Measurements from ENCODE around the gene CLIC5. TPM values are rescaled to one million over a fixed set of nuclear protein-coding genes. Genes with fewer than 3 reads are reported as not detected.

The CLIC5 gene
- total RNA-seq, 1 experiment from 2014 or later: 0.20 TPM

- H2AFZ ChIP-seq (ENCODE audit: low read length): no peak overlapping the region
- H3K79me1 ChIP-seq (ENCODE audit: insufficient read depth, low read depth, low read length, poor library complexity, severe bottlenecking): no peaks in the 10 kb centered on the region
- peaks cover 35% of the 10 kb centered on the region for H3K27me3 Mint-ChIP-seq (ENCODE audit: low read depth)
- H3K9ac ChIP-seq (ENCODE audit: extremely low read depth, insufficient read length, low read length): no peak overlapping the region
- no peak overlapping the region for H3K4ac ChIP-seq (ENCODE audit: low read depth, low read length)
- H3K23ac ChIP-seq (ENCODE audit: insufficient read length, low read depth, low read length): no peak overlapping the region
- no peaks in the 10 kb centered on the region for H3K79me2 ChIP-seq (ENCODE audit: insufficient read depth, low read length)
- no peak overlapping the region for H2BK15ac ChIP-seq (ENCODE audit: low read depth, low read length)
- H3K14ac ChIP-seq (ENCODE audit: insufficient read depth, low read length): no peak overlapping the region
- H4K91ac ChIP-seq (ENCODE audit: insufficient read length, low read depth, low read length): no peak overlapping the region
- no peak overlapping the region for H4K5ac ChIP-seq (ENCODE audit: insufficient read length, low read depth, low read length)
- no peak overlapping the region for H3K27ac ChIP-seq (ENCODE audit: insufficient read length, low read depth, low read length)
- DNase-seq: no peak
- H3K18ac ChIP-seq (ENCODE audit: insufficient read length, low read depth, low read length): no peak overlapping the region
- no peaks in the 10 kb centered on the region for H3K9me3 ChIP-seq (ENCODE audit: control insufficient read depth, low read depth, low read length)
- H4K20me1 ChIP-seq (ENCODE audit: control insufficient read depth, insufficient read depth, insufficient read length): no peaks in the 10 kb centered on the region
- no peaks in the 10 kb centered on the region for H3K9me3 Mint-ChIP-seq
- no peak overlapping the region for H2BK5ac ChIP-seq (ENCODE audit: insufficient read length, low read length)
- WGBS (ENCODE audit: extremely low coverage, insufficient read length, low lambda C conversion rate): no CpG with 5 or more reads among the region's 3 CpGs
- H3K27me3 ChIP-seq (ENCODE audit: insufficient read depth, low read length): peaks cover 5% of the 10 kb centered on the region; the same call in 1 of the 2 replicates
- no peak overlapping the region for H2BK12ac ChIP-seq (ENCODE audit: insufficient read length, low read depth, low read length)
- H3K4me1 Mint-ChIP-seq: peaks cover 23 to 31% of the 10 kb centered on the region in 2 experiments
- no peak overlapping the region for H2AK5ac ChIP-seq (ENCODE audit: insufficient read length, low read length)
- no peak for TF ChIP-seq CTCF (conservative IDR thresholded peaks at IDR 0.05)
- H3K56ac ChIP-seq (ENCODE audit: insufficient read length, low read depth, low read length): no peak overlapping the region
- H3K36me3 Mint-ChIP-seq (ENCODE audit: insufficient read depth in 1 of 3, low read depth in 3 of 3): no peaks in the 10 kb centered on the region
- H2BK120ac ChIP-seq (ENCODE audit: low read depth, low read length, poor library complexity, severe bottlenecking): no peak overlapping the region
- peaks cover 8% of the 10 kb centered on the region; the same call in 1 of the 2 replicates for H3K4me1 ChIP-seq (ENCODE audit: insufficient read depth, low read length)
- H3K23me2 ChIP-seq (ENCODE audit: insufficient read length, low read depth, low read length, poor library complexity, severe bottlenecking): peaks cover 9% of the 10 kb centered on the region
- no peak overlapping the region for H4K8ac ChIP-seq (replicated peaks; ENCODE audit: insufficient read length, low read depth, low read length)
- H3K4me2 ChIP-seq (ENCODE audit: insufficient read depth, insufficient read length, low read length): no peak overlapping the region
- no peak overlapping the region for H3K27ac Mint-ChIP-seq
- H3T11ph ChIP-seq (ENCODE audit: low read length): no peak overlapping the region
- H2BK20ac ChIP-seq (ENCODE audit: low read depth, low read length, poor library complexity, severe bottlenecking): no peak overlapping the region
- no peak overlapping the region for H3K4me3 Mint-ChIP-seq
Measured at GRCh38 chr6:46010270-46010669, 5.4 kb downstream of the CLIC5 start.

Measured in H9 (cell line).